Activated B cell treated with CpG ODN at 0.5 μM for 24 hours (primary cell): Measurements from ENCODE around the gene GSTK1. TPM values are rescaled to one million over a fixed set of nuclear protein-coding genes. Genes with fewer than 3 reads are reported as not detected.

Experiments used
- ATAC-seq: fragments of 200-7000 bp; cut with Tn5 transposase; one replicate; pipeline ENCODE4 v1.10.0; 2021; ENCODE audit warnings: low read depth, mild to moderate bottlenecking, moderate library complexity
- CTCF ChIA-PET: fragments of 350-600 bp; sonication (Branson Sonifier 250); formaldehyde crosslinking; loops from one replicate; lab custom pipeline; 2021; ENCODE audit warnings: antibody characterized with exemption; lab: Charles Lee
- POLR2A ChIA-PET: fragments of 350-600 bp; sonication (Branson Sonifier 250); formaldehyde crosslinking; loops from one replicate; lab custom pipeline; 2021; ENCODE audit warnings: antibody characterized with exemption; lab: Charles Lee
- DNase-seq: peaks from one replicate; pipeline ENCODE4 v3.0.0; 2022
- H3K27ac Mint-ChIP-seq: one replicate; pipeline ENCODE4 v1.8.0; 2020; ENCODE audit warnings: mixed read lengths
- H3K27me3 Mint-ChIP-seq: one replicate; pipeline ENCODE4 v1.8.0; 2021; ENCODE audit warnings: mixed read lengths
- H3K36me3 Mint-ChIP-seq: one replicate; pipeline ENCODE4 v1.8.0; 2021; ENCODE audit warnings: low read depth, mixed read lengths
- H3K4me1 Mint-ChIP-seq: one replicate; pipeline ENCODE4 v1.8.0; 2021; ENCODE audit warnings: mixed read lengths
- H3K4me3 Mint-ChIP-seq: one replicate; pipeline ENCODE4 v1.8.0; 2020; ENCODE audit warnings: mild to moderate bottlenecking, mixed read lengths
- H3K9me3 Mint-ChIP-seq: one replicate; pipeline ENCODE4 v1.8.0; 2020; ENCODE audit warnings: mixed read lengths
- CTCF ChIP-seq: fragments of 200-600 bp; IDR thresholded peaks from one replicate; pipeline ENCODE4 v1.8.0; 2022; ENCODE audit warnings: antibody characterized with exemption, mild to moderate bottlenecking
- intact Hi-C: fragments of 100-400 bp; cut with micrococcal nuclease; formaldehyde crosslinking; loops from one replicate; pipeline ENCODE4 v1.15.1; 2024
- total RNA-seq: library from RNA; stranded (reverse); gene quantifications from 2 replicates; pipeline ENCODE4 v1.2.3, GENCODE V29; 2022

GSTK1 gene
- total RNA-seq, 1 donor from 2014 or later = 144 TPM

- POLR2A ChIA-PET = interaction anchor here (1.0 to 2.3 kb wide), 2 partner anchors 21 to 22 kb away, joined by 4 to 23 read pairs; partner anchors contain the start of gene GSTK1
- Mint-ChIP-seq H3K4me3 (no peak overlapping the region), H3K27ac (no peak overlapping the region), H3K36me3 (peaks cover 12% of the 10 kb centered on the region), H3K27me3 (no peaks in the 10 kb centered on the region), H3K9me3 (no peaks in the 10 kb centered on the region), H3K4me1 (peaks cover 46% of the 10 kb centered on the region)
- DNase-seq (no peak), ATAC-seq (no peak)
- CTCF ChIA-PET = no interaction called here
- intact Hi-C loops = loop anchor here (10.0 kb wide), 3 partner anchors 431 to 1549 kb away; partner anchors contain the start of genes EPHB6, TCAF1 and TPK1
- TF ChIP-seq CTCF = no peak
Measured at GRCh38 chr7:143285806-143286521, 22.7 kb downstream of the GSTK1 start.

- Mint-ChIP-seq H3K27ac (peak overlapping the region; percentile 59), H3K27me3 (no peaks in the 10 kb centered on the region), H3K36me3 (peaks cover 17% of the 10 kb centered on the region), H3K9me3 (no peaks in the 10 kb centered on the region), H3K4me1 (peaks cover 51% of the 10 kb centered on the region), H3K4me3 (no peak overlapping the region)
- ChIA-PET POLR2A (interaction anchor here (1.5 to 2.3 kb wide), 2 partner anchors 23 to 41 kb away, joined by 4 to 23 read pairs; partner anchors contain the start of gene GSTK1), CTCF (no interaction called here)
- no peak for TF ChIP-seq CTCF
- DNase-seq (no peak), ATAC-seq (no peak)
- intact Hi-C loops = loop anchor here (10.0 kb wide), 3 partner anchors 432 to 1548 kb away; partner anchors contain the start of genes EPHB6, TCAF1 and TPK1
Measured at GRCh38 chr7:143286522-143286890, 23.3 kb downstream of the GSTK1 start.

- DNase-seq (no peak), ATAC-seq (no peak)
- H3K27me3 Mint-ChIP-seq = no peaks in the 10 kb centered on the region
- no peaks in the 10 kb centered on the region for H3K9me3 Mint-ChIP-seq
- H3K36me3 Mint-ChIP-seq = peaks cover 25% of the 10 kb centered on the region
- peaks cover 55% of the 10 kb centered on the region for H3K4me1 Mint-ChIP-seq
- H3K4me3 Mint-ChIP-seq = peak overlapping the region; percentile 96
- TF ChIP-seq CTCF = no peak
- CTCF ChIA-PET = interaction anchor here (0.5 to 1.5 kb wide), 5 partner anchors 8 to 93 kb away, joined by 3 to 5 read pairs (median 4); no protein-coding TSS in a partner anchor
- intact Hi-C loops = loop anchor here (10.0 kb wide), 3 partner anchors 433 to 1547 kb away; partner anchors contain the start of genes EPHB6, TCAF1 and TPK1
- POLR2A ChIA-PET = interaction anchor here (0.6 to 2.3 kb wide), 14 partner anchors 8 to 1548 kb away, joined by 3 to 23 read pairs (median 4); partner anchors contain the start of genes GSTK1 and TPK1
- peak overlapping the region; percentile 89 for H3K27ac Mint-ChIP-seq
Measured at GRCh38 chr7:143287339-143287934, 24.2 kb downstream of the GSTK1 start.

- Mint-ChIP-seq H3K9me3 (no peaks in the 10 kb centered on the region), H3K36me3 (peaks cover 31% of the 10 kb centered on the region), H3K4me3 (peak within 1 kb of the TSS; percentile 96), H3K4me1 (peaks cover 54% of the 10 kb centered on the region), H3K27me3 (no peaks in the 10 kb centered on the region), H3K27ac (peak within 1 kb of the TSS; percentile 89)
- CTCF ChIA-PET = interaction anchor here (0.5 to 1.5 kb wide), 5 partner anchors 9 to 92 kb away, joined by 3 to 5 read pairs (median 4); no protein-coding TSS in a partner anchor
- no peak for TF ChIP-seq CTCF
- POLR2A ChIA-PET = interaction anchor here (0.6 to 2.3 kb wide), 17 partner anchors 8 to 1548 kb away, joined by 3 to 23 read pairs (median 5); partner anchors contain the start of genes GSTK1, TCAF1 and TPK1
- peak; percentile 91 for ATAC-seq
- intact Hi-C loops = loop anchor here (1.0 to 10.0 kb wide), 10 partner anchors 17 to 1547 kb away; partner anchors contain the start of genes EPHB6, GSTK1, TCAF1 and TPK1
- peak; percentile 97 for DNase-seq
Measured at GRCh38 chr7:143287935-143288826, 24.9 kb downstream of the GSTK1 start, which contains the start of gene CASP2. Gene CASP2, plus strand, starts transcription at chr7:143288351. Its CDS starts 105 bp downstream, at chr7:143288456.
